HEK293 (cell line): ENCODE measurements around the gene RASSF5.

Experiments used
- CTCF ChIA-PET: fragments of 350-600 bp; formaldehyde crosslinking; extraction: SDS; loops from one replicate; lab custom pipeline; 2021; ENCODE audit warnings: antibody characterized with exemption; lab: Yijun Ruan, JAX
- POLR2A ChIA-PET: fragments of 300-600 bp; formaldehyde crosslinking; extraction: SDS; loops from one replicate; lab custom pipeline; 2020; ENCODE audit warnings: antibody characterized with exemption, inconsistent platforms; lab: Yijun Ruan, JAX
- H3K27ac ChIP-seq: fragments of 200-500 bp; sonication (Bioruptor generic); 2 replicates; pipeline ENCODE4 v1.5.1; 2014; ENCODE audit warnings: low read depth, low read length, control low read depth, inconsistent platforms; ENCODE audit errors: extremely low read depth
- H3K36me3 ChIP-seq, 2 experiments: fragments of 200-500 bp in 1 of 2; sonication (Bioruptor generic) in 1 of 2; 1 replicate in 1 of 2; 2 replicates in 1 of 2; pipeline ENCODE4 v1.5.1; 2014 to 2017; ENCODE audit warnings: inconsistent platforms in 2 of 2, low read length in 2 of 2; ENCODE audit not compliant: control insufficient read depth in 2 of 2, insufficient read depth in 1 of 2
- H3K4me1 ChIP-seq: fragments of 200-500 bp; sonication (Bioruptor generic); 2 replicates; pipeline ENCODE4 v1.5.1; 2014; ENCODE audit warnings: mild to moderate bottlenecking, low read length, inconsistent platforms; ENCODE audit not compliant: control insufficient read depth, insufficient read depth
- H3K4me3 ChIP-seq: 2 replicates; pipeline ENCODE4 v1.5.1; 2011; ENCODE audit warnings: low read depth, mild to moderate bottlenecking, control low read depth, low read length, moderate library complexity
- H3K9me3 ChIP-seq: fragments of 200-500 bp; sonication (Bioruptor generic); 2 replicates; pipeline ENCODE4 v1.5.1; 2014; ENCODE audit warnings: low read depth, low read length, inconsistent platforms; ENCODE audit not compliant: control insufficient read depth, insufficient read depth
- FEZF1 ChIP-seq: fragments of 450-650 bp; formaldehyde crosslinking; IDR thresholded peaks from 2 replicates; pipeline ENCODE4 v1.5.1; 2016; ENCODE audit warnings: missing biosample characterization, missing genetic modification characterization
- GLI4 ChIP-seq: fragments of 450-650 bp; formaldehyde crosslinking; IDR thresholded peaks from 2 replicates; pipeline ENCODE4 v1.5.1; 2016; ENCODE audit warnings: missing biosample characterization, missing genetic modification characterization
- HOXA7 ChIP-seq: sonication (generic); formaldehyde crosslinking; IDR thresholded peaks from 2 replicates; pipeline ENCODE4 v1.8.1; 2022; ENCODE audit warnings: missing genetic modification reagents, borderline replicate concordance
- HOXC10 ChIP-seq: sonication (generic); formaldehyde crosslinking; IDR thresholded peaks from 2 replicates; pipeline ENCODE4 v1.8.1; 2023; ENCODE audit warnings: mild to moderate bottlenecking, missing genetic modification reagents
- MYNN ChIP-seq: fragments of 450-650 bp; formaldehyde crosslinking; IDR thresholded peaks from 2 replicates; pipeline ENCODE4 v1.5.1; 2016; ENCODE audit warnings: missing biosample characterization, missing genetic modification characterization, borderline replicate concordance
- PRDM2 ChIP-seq: fragments of 450-650 bp; formaldehyde crosslinking; IDR thresholded peaks from 2 replicates; pipeline ENCODE4 v1.5.1; 2016; ENCODE audit warnings: missing biosample characterization, missing genetic modification characterization, borderline replicate concordance
- PRDM4 ChIP-seq: fragments of 450-650 bp; formaldehyde crosslinking; IDR thresholded peaks from 2 replicates; pipeline ENCODE4 v1.5.1; 2017; ENCODE audit warnings: missing biosample characterization, missing genetic modification characterization
- WT1 ChIP-seq: fragments of 450-650 bp; formaldehyde crosslinking; IDR thresholded peaks from 2 replicates; pipeline ENCODE4 v1.5.1; 2016; ENCODE audit warnings: missing biosample characterization, missing genetic modification characterization
- ZBTB8A ChIP-seq: fragments of 450-650 bp; formaldehyde crosslinking; IDR thresholded peaks from 2 replicates; pipeline ENCODE4 v1.5.1; 2016; ENCODE audit warnings: missing biosample characterization, missing genetic modification characterization
- ZFP69B ChIP-seq: fragments of 450-650 bp; formaldehyde crosslinking; IDR thresholded peaks from 2 replicates; pipeline ENCODE4 v1.5.1; 2016; ENCODE audit warnings: missing biosample characterization, missing genetic modification characterization
- ZNF138 ChIP-seq: fragments of 450-650 bp; formaldehyde crosslinking; IDR thresholded peaks from 2 replicates; pipeline ENCODE4 v1.5.1; 2016; ENCODE audit warnings: missing biosample characterization, missing genetic modification characterization, borderline replicate concordance
- ZNF146 ChIP-seq: fragments of 450-650 bp; formaldehyde crosslinking; IDR thresholded peaks from 2 replicates; pipeline ENCODE4 v1.5.1; 2016; ENCODE audit warnings: missing biosample characterization, missing genetic modification characterization
- ZNF174 ChIP-seq: fragments of 450-650 bp; formaldehyde crosslinking; IDR thresholded peaks from 2 replicates; pipeline ENCODE4 v1.5.0; 2017; ENCODE audit warnings: missing biosample characterization, mild to moderate bottlenecking, missing genetic modification characterization
- ZNF175 ChIP-seq: fragments of 450-650 bp; formaldehyde crosslinking; IDR thresholded peaks from 2 replicates; pipeline ENCODE4 v1.5.1; 2016; ENCODE audit warnings: missing biosample characterization, missing genetic modification characterization
- ZNF214 ChIP-seq: fragments of 450-650 bp; formaldehyde crosslinking; IDR thresholded peaks from 2 replicates; pipeline ENCODE4 v1.5.1; 2017; ENCODE audit warnings: missing biosample characterization, mild to moderate bottlenecking, missing genetic modification characterization, borderline replicate concordance
- ZNF423 ChIP-seq: fragments of 450-650 bp; formaldehyde crosslinking; IDR thresholded peaks from 2 replicates; pipeline ENCODE4 v1.5.1; 2016; ENCODE audit warnings: missing biosample characterization, missing genetic modification characterization
- ZNF521 ChIP-seq: fragments of 450-650 bp; formaldehyde crosslinking; IDR thresholded peaks from 2 replicates; pipeline ENCODE4 v1.5.1; 2017; ENCODE audit warnings: missing biosample characterization, mild to moderate bottlenecking, missing genetic modification characterization
- ZNF530 ChIP-seq: fragments of 450-650 bp; formaldehyde crosslinking; IDR thresholded peaks from 2 replicates; pipeline ENCODE4 v1.5.1; 2016; ENCODE audit warnings: low read depth, missing biosample characterization, missing genetic modification characterization
- ZNF645 ChIP-seq: fragments of 450-650 bp; formaldehyde crosslinking; IDR thresholded peaks from 2 replicates; pipeline ENCODE4; 2016; ENCODE audit warnings: missing biosample characterization, missing genetic modification characterization
- ZNF747 ChIP-seq: fragments of 450-650 bp; formaldehyde crosslinking; IDR thresholded peaks from 2 replicates; pipeline ENCODE4 v1.5.1; 2016; ENCODE audit warnings: missing biosample characterization, missing genetic modification characterization
- ZNF76 ChIP-seq: fragments of 450-650 bp; formaldehyde crosslinking; IDR thresholded peaks from 2 replicates; pipeline ENCODE4; 2016; ENCODE audit warnings: low read depth, missing biosample characterization, missing genetic modification characterization, borderline replicate concordance
- ZSCAN18 ChIP-seq: fragments of 450-650 bp; formaldehyde crosslinking; IDR thresholded peaks from 2 replicates; pipeline ENCODE4 v1.5.1; 2016; ENCODE audit warnings: missing biosample characterization, missing genetic modification characterization
- ZSCAN4 ChIP-seq: fragments of 450-650 bp; formaldehyde crosslinking; IDR thresholded peaks from 2 replicates; pipeline ENCODE4 v1.5.1; 2017; ENCODE audit warnings: missing biosample characterization, missing genetic modification characterization

Gene RASSF5

GRCh38 chr1:206486995-206487788 lies 20.1 kb upstream of the RASSF5 start:
- H3K4me3 ChIP-seq: no peak overlapping the region
- no peak overlapping the region for H3K27ac ChIP-seq
- H3K9me3 ChIP-seq: no peaks in the 10 kb centered on the region
- ChIA-PET POLR2A (no interaction called here), CTCF (interaction anchor here (0.7 to 6.8 kb wide), 6 partner anchors 11 to 495 kb away, joined by 3 to 115 read pairs (median 3); no protein-coding TSS in a partner anchor)
- H3K36me3 ChIP-seq: peaks cover 0 to 11% of the 10 kb centered on the region in 2 experiments; a peak in 1 of 3 replicates
- no peak for TF ChIP-seq ZNF138 (tag by site-specific recombination)
- TF ChIP-seq WT1 (tag by site-specific recombination): no peak
- TF ChIP-seq HOXC10: no peak
- no peak for TF ChIP-seq ZFP69B (tag by site-specific recombination)
- TF ChIP-seq ZNF530 (tag by site-specific recombination): no peak
- TF ChIP-seq ZNF423 (tag by site-specific recombination): no peak
- TF ChIP-seq HOXA7: no peak
- no peak for TF ChIP-seq PRDM4 (tag by site-specific recombination)
- TF ChIP-seq ZBTB8A (tag by site-specific recombination): no peak
- H3K4me1 ChIP-seq: no peaks in the 10 kb centered on the region

- ChIA-PET CTCF (interaction anchor here (0.8 to 6.8 kb wide), 4 partner anchors 9 to 494 kb away, joined by 3 to 115 read pairs (median 20); no protein-coding TSS in a partner anchor), POLR2A (no interaction called here)
- Histone ChIP-seq H3K36me3 (peaks cover 0 to 13% of the 10 kb centered on the region in 2 experiments; a peak in 1 of 3 replicates), H3K9me3 (no peaks in the 10 kb centered on the region), H3K4me3 (no peak overlapping the region), H3K4me1 (no peaks in the 10 kb centered on the region), H3K27ac (no peak overlapping the region)
- TF ChIP-seq ZNF645 (no peak), MYNN (no peak), ZNF521 (tag by site-specific recombination) (no peak), ZNF174 (tag by site-specific recombination) (no peak), ZSCAN4 (tag by site-specific recombination) (no peak), ZNF146 (tag by site-specific recombination) (no peak), ZNF76 (tag by site-specific recombination) (no peak), GLI4 (tag by site-specific recombination) (no peak), PRDM2 (tag by site-specific recombination) (no peak), ZNF214 (tag by site-specific recombination) (no peak), ZSCAN18 (tag by site-specific recombination) (no peak), ZNF175 (tag by site-specific recombination) (no peak), ZNF747 (tag by site-specific recombination) (no peak), FEZF1 (no peak)
Measured at GRCh38 chr1:206487970-206488369, 19.4 kb upstream of the RASSF5 start.
